ENCODE measurements around the gene KRTAP16-1.

KRTAP16-1 gene

GRCh38 chr17:41258406-41258805 lies 50.7 kb downstream of the KRTAP16-1 start:
- no peak overlapping the region for H3K27ac ChIP-seq
- H3K4me3 ChIP-seq = no peak overlapping the region

Data from skin epidermis (tissue), 12 donors.